Measurements from ENCODE around the gene LRRC2.

Gene LRRC2

GRCh38 chr3:46491089-46492070 lies 74.7 kb downstream of the LRRC2 start:
- TF ChIP-seq CTCF (IDR thresholded peaks at IDR 0.05), result no peak
- no peaks in the 10 kb centered on the region for H3K27me3 ChIP-seq (ENCODE audit: control insufficient read depth, insufficient read depth, low read length)
- H3K4me1 ChIP-seq, result no peaks in the 10 kb centered on the region
- H3K27ac ChIP-seq, result no peak overlapping the region
- no peak overlapping the region for H3K4me3 ChIP-seq (ENCODE audit: low read depth, low read length)
- no peak overlapping the region for H3K9ac ChIP-seq
- H2AFZ ChIP-seq, result no peak overlapping the region
- H3K9me3 ChIP-seq (ENCODE audit: control insufficient read depth, low read length), result no peaks in the 10 kb centered on the region
- no peaks in the 10 kb centered on the region for H3K36me3 ChIP-seq (ENCODE audit: control insufficient read depth, insufficient read depth, low read length)
- no peak overlapping the region for H3K4me2 ChIP-seq (ENCODE audit: low read length)
- no peaks in the 10 kb centered on the region for H3K79me2 ChIP-seq

DNA sequence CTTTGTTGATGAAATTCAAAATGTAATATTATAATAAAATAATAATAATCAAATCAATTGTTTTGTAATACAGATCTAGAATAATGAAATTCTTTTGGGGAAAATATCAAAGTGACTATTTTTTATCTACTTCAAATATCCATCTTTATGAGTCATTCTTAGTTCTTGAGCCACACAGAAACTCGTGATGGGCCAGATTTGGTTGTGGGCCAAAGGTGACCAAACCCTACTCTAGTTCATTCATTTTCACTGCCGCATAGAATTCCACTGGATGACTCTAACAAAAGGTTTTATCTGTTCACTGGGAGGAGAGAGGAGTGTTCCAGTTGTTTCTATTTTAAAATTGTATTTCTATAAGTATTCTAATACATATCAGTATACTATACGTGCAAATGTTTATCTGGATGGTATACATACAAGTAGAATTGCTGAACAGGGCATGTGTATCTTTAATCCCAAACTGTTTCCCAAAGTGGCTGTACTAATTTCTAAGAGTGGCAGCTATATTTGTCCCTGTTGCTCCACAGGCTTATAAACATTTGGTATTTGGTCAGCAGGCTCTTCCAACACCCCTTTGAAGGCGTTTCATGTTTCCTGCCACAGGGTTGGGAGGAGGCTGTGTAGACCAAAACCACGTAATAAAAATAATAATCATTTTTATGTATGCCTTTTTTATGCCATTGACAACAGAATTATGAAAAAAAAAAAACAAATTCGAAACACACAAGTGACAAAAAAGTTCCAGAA lies 75.6 kb downstream of the LRRC2 start:
- Histone ChIP-seq H3K27ac (no peak overlapping the region), H3K4me2 (ENCODE audit: low read length) (no peak overlapping the region), H3K4me1 (no peaks in the 10 kb centered on the region), H3K79me2 (no peaks in the 10 kb centered on the region), H3K4me3 (ENCODE audit: low read depth, low read length) (no peak overlapping the region), H3K9ac (no peak overlapping the region), H2AFZ (no peak overlapping the region), H3K36me3 (ENCODE audit: control insufficient read depth, insufficient read depth, low read length) (no peaks in the 10 kb centered on the region), H3K9me3 (ENCODE audit: control insufficient read depth, low read length) (no peaks in the 10 kb centered on the region), H3K27me3 (ENCODE audit: control insufficient read depth, insufficient read depth, low read length) (no peaks in the 10 kb centered on the region)
- TF ChIP-seq CTCF (IDR thresholded peaks at IDR 0.05), result no peak

- TF ChIP-seq CTCF (IDR thresholded peaks at IDR 0.05), result no peak
- Histone ChIP-seq H3K36me3 (ENCODE audit: control insufficient read depth, insufficient read depth, low read length) (no peaks in the 10 kb centered on the region), H3K9me3 (ENCODE audit: control insufficient read depth, low read length) (no peaks in the 10 kb centered on the region)
Measured at GRCh38 chr3:46489875-46490274, 76.2 kb downstream of the LRRC2 start.

DNA sequence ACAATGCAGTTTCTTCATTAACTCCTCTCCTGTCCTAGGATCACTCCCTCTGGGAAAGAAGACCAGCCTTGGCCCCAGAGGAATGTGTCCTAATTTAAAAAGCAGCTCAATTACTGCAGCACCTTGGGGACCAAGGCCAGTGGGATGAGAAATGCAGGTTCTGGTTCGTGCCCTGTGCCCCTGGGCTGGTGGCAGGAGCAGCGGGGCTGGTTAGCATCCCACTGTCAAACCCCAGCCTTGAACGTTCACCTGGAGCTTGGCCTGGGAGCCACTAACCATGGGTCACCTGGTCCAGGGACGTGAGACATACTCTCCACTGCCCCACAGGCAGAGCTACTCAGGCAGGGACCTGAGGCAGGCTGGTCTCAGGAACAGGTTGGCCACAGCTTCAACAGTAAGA lies 76.7 kb downstream of the LRRC2 start:
- no peak overlapping the region for H3K4me2 ChIP-seq (ENCODE audit: low read length)
- no peak for TF ChIP-seq CTCF (IDR thresholded peaks at IDR 0.05)
- H3K4me3 ChIP-seq (ENCODE audit: low read depth, low read length), result no peak overlapping the region
- no peaks in the 10 kb centered on the region for H3K27me3 ChIP-seq (ENCODE audit: control insufficient read depth, insufficient read depth, low read length)
- H2AFZ ChIP-seq, result no peak overlapping the region
- H3K27ac ChIP-seq, result no peak overlapping the region
- no peaks in the 10 kb centered on the region for H3K79me2 ChIP-seq
- no peak overlapping the region for H3K9ac ChIP-seq
- H3K4me1 ChIP-seq, result no peaks in the 10 kb centered on the region
- no peaks in the 10 kb centered on the region for H3K9me3 ChIP-seq (ENCODE audit: control insufficient read depth, low read length)
- no peaks in the 10 kb centered on the region for H3K36me3 ChIP-seq (ENCODE audit: control insufficient read depth, insufficient read depth, low read length)

More at GRCh38 chr3:46489875-46490274, 76.2 kb downstream of the LRRC2 start:
- no peak overlapping the region for H3K4me3 ChIP-seq (ENCODE audit: low read depth, low read length)
- no peak overlapping the region for H3K9ac ChIP-seq
- no peak overlapping the region for H2AFZ ChIP-seq
- no peaks in the 10 kb centered on the region for H3K27me3 ChIP-seq (ENCODE audit: control insufficient read depth, insufficient read depth, low read length)
- no peaks in the 10 kb centered on the region for H3K79me2 ChIP-seq
- H3K4me2 ChIP-seq (ENCODE audit: low read length), result no peak overlapping the region
- no peak overlapping the region for H3K27ac ChIP-seq
- no peaks in the 10 kb centered on the region for H3K4me1 ChIP-seq
